T1000 (cell line): ENCODE measurements around the gene AOAH.

ENCODE experiments used
- DNase-seq: peaks from one replicate; lab custom pipeline; 2025; ENCODE audit warnings: mixed read lengths; lab: John Stamatoyannopoulos, UW

Gene AOAH

GRCh38 chr7:36629351-36629750, 94.9 kb downstream of the AOAH start:
- no peak for DNase-seq

DNA sequence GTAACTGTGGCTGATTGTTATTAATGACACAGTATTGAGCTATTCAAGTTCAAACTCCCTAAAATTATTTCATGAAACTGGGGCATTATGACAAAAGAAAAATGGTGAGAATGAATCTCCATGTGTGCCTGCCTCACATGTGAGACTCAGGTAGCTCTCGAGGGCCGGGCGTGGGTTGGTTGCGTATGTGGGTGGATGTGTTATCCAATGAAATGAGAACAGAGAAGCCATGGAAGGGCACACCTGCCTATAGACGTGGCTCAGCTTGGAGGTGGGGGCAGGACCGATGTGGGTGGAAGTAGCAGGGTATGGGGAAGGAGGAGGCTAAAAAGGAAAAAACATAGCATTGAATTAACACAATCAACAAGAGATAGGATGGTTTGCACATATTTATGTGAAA, 96.5 kb downstream of the AOAH start:
- DNase-seq, result no peak

DNA sequence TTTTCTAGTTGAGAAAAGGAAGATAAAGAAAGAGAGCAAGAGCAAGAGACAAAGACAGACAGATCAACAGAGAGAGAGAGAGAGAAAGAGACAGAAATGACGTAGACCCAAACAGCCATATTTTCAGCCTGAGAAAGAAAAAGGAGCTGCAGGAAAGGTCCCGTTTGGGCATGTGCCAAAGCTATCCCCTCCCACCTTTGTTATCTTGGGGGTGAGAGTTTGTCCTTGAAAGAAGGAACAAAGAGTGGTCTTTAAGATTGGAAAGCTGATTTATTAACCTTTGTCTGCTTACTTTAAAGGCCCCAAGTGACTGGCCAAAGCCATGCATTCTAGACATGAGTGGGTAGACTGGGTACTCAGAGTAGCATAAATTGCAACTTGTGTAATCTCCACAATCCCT, 98.2 kb downstream of the AOAH start:
- no peak for DNase-seq

DNA sequence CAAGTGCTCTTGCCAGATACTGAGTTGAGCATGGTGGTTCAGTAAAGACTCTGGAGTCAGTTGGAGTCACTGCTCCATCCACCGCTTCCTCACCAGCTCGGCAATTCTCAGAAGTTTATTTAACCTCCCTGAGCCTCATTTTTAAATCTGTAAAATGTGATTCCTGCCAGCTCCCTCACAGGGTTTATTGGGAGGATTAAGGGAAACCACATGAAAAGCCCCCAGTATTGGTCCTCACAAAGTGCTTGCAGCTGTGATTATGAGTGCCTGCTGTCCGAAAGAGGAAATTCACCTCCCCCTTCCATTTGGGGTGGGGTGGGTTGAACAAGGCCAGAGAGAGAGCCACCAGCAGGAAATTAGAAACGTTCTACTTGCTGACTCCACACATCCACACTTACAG, 99.0 kb downstream of the AOAH start:
- peak; percentile 22 for DNase-seq

GRCh38 chr7:36623247-36623646, 101.0 kb downstream of the AOAH start:
- no peak for DNase-seq

- no peak for DNase-seq
Measured at GRCh38 chr7:36621396-36621795, 102.9 kb downstream of the AOAH start.

- no peak for DNase-seq
Measured at GRCh38 chr7:36620166-36620708, 104.1 kb downstream of the AOAH start.

GRCh38 chr7:36617408-36617807, 106.9 kb downstream of the AOAH start:
- DNase-seq, result no peak

GRCh38 chr7:36615852-36616540, 108.3 kb downstream of the AOAH start:
- DNase-seq, result no peak

DNA sequence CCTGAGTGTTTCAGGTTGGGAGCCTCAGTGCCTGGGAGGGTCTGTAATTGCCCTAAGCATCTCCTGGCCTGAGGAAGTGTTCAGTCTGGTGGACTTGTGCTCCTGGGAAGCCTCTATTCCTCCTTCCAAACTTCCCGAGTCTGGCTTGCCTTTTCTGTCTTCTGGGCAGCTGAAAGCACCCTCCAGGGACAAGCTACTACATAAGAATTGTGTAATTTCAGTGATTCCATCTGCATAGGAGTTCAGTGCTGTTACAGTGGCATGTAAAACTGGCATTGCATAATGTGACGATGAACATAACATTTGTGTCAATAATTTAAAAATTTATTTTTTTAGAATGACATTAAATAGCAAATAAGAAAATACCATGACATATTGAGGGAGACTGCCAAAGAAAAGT, 109.3 kb downstream of the AOAH start:
- no peak for DNase-seq

GRCh38 chr7:36613031-36613614, 111.2 kb downstream of the AOAH start:
- DNase-seq, result no peak

DNA sequence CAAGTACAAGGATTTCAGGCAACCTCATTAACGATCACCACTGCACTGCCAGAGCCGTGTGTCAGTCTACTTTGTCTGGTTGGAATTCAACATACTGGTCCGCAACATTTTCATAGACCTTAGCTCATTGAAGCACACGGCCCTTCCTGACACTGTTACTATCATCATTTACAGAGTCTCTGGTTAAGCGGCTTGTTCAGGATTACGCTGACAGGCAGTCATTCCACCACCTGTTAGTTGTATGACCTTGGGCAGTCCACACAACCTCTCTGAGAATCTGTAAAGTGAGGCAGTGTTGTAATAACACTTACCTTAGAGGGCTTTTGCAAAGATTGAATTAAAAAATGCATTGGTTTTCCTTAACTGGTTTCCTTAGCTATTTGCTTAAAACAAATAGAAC, 112.6 kb downstream of the AOAH start:
- DNase-seq, result no peak

DNA sequence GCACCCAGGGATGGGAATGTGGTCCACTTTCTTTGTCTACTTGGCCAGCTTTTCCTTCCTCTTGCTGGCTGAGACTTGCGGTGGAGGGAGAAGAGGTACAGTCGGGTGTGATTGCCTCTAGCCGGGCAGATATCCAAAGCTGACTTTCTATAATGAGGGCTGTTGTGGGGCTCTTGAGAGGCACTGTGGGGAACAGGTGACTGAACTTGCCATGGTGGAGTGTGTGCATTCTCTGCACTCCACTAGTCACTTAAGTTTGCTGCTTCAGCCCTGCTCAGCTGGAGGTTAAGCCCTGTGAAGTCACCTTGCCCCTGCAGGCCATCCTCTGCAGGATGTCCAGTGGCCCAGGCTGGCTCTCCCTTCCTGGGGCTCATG, 116.6 kb downstream of the AOAH start:
- DNase-seq, result no peak

GRCh38 chr7:36606976-36607720, 117.1 kb downstream of the AOAH start:
- no peak for DNase-seq

GRCh38 chr7:36606153-36606975, 117.9 kb downstream of the AOAH start:
- DNase-seq, result no peak

DNA sequence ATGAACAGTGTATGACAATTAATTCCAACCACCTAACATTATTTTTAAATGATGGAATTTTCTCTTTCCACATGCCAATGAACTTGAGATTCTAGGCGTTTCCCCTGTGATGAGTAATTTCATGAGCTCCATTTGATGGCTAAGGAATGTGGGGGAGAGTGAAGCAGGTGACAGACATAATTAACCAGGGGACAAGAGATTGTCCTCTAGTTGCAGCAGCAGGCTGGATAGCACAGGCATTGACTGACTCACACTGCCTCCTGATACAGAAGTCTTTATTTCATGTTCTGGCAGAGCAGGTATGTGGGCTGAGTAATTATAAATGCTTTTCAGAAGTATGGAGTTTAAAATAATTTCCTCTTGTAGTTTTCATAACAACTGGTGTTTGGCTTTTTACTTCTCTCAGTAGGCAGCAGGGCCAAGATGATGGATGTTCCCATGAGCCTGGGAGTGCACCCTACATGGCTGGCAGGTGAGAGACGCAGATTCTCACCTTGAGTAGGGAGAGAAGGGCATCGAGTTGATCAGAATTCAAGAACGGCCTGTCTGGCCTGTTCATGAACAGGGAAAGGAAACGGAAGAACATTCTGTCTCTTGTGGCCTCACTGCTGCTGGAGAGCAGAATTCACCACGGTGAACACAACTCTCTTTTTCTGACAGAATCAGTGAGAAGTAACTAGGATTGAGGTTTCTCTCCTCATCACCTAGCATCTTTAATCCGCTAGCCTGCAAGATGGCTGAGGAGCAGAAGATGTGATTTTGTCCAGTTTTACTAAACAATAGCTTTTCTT, 118.8 kb downstream of the AOAH start:
- DNase-seq, result no peak

DNA sequence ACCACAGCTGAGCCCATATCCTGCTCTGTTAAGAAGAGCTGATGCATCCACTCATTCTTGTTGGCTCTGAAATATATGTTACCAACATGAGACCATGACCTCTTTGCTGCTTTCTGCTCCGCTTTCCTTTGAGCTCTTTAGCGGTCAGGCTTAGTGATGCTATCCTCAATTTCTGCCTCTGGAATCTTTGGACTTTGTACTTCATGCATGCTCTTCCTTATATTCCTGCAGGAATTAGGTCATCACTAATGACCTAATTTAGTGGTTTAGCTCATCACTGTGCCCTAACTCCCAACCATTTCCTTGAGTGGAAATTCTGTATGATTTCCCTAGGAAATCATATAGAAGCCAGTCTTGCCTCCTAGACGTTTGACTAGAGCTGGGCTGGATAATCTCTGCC, 119.5 kb downstream of the AOAH start:
- DNase-seq, result no peak

DNA sequence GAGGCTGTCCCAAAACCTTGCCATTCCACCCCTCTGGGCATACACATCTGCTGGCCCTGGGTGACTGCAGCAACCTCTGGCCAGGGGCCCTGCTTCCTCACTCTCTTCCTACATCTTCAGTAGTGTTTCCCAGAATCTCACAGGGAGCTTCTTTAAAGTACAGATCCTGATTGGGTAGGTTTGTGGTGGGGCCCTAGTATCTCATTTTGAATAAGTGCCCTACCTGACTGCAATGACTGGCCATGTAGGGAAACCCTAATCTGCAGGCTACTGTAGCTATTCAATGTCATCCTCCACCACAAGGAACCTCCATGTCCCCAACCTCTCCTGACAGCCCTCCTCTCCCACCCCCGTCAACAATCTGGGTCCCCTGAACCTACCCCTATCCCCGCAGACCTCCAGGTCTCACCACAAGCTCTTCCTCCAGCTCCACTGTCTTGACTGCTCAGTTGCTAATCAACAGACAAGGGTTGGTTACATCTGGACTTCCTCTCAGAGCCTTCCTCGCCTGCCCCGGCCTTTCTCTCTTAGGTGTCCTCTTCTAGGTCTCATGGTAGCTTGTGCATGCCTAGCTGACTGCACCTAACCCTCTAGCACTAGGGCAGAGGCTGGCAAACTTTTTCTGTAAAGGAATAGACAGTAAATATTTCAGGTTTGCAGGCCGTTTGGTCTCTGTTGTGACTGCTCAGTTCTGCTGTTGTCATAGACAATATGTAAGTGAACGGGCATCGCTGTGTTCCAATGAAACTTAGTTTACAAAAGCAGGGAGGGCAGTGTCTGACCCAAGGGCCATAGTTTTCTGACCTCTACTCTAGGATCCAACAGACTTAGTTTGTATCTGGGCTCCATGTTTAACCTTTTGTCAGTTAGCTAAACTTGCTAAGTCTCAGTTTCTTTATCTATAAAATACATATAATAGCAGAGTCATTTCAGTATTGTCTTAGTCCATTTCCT, 121.1 kb downstream of the AOAH start:
- DNase-seq, result no peak

DNA sequence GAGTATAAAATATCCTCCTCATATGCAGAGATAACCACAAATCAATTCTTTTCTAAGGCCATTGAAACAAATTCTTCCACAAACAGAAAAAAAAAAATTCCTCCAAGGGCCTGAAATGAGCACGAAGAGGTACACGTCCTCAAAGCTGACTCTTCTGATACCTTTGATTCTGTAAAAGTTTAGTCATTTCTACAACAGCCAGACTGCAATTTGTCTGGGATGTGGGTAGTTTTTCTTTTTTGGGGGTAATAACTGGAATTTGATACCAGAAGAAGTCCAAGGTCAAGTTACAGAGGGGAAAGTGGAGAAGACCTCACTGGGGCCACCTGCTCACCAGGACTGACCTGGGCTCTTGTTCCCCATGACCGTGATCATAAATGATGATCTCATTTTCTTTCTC, 121.8 kb downstream of the AOAH start:
- no peak for DNase-seq

DNA sequence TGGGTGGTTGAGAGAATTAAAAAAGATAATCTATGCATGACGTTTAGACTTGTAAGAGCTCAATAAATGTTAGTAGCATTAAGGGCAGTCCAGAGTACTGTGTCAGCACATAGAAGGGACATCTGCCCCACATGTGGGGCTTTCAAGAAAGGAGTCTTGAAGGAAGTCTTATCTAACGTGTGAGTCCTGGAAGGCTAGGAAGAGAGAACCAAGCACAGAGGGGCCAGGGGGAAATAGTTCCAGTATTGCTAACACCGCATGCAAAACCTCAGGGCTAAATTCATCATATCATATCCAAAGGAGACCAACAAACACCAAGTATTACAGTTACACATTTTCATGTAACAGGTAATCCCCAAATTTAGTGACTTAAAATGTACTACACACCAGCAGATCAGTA, 122.7 kb downstream of the AOAH start:
- no peak for DNase-seq
